Heart left ventricle (tissue), 13 donors: ENCODE measurements around the gene SPATA2L.
A peak's percentile ranks its signal among the peaks of the same experiment; 100 is the strongest.

Experiments used
- POLR2A ChIP-seq, 2 donors: fragments of 450-650 bp; IDR thresholded peaks; one replicate each; pipeline ENCODE4 v1.6.1; 2017; ENCODE audit warnings: antibody characterized with exemption in 2 of 2, mild to moderate bottlenecking in 2 of 2, moderate library complexity in 2 of 2
- TF ChIP-seq, protein P1 (sequence below), 12 donors: fragments of 200-600 bp; sonication (generic) in 4 of 12; IDR thresholded peaks; one replicate each; pipeline versions ENCODE4 v1.5.0 to v1.8.0; 2018 to 2022; ENCODE audit warnings: antibody characterized with exemption in 12 of 12, mild to moderate bottlenecking in 5 of 12
- donor health status: ischemic (EF 13 %, LVEDD 7.1; RV severe dilation, severe dysfunction).
- donor health status: DM: no; HTN: yes; CAD: no.
- donor health status: DM: no; HTN: no; CAD: no.
- donor health status: ischemic (EF 25% LVEDD 6.9; RV normal size, moderate dysfunction).
- donor health status: ischemic (EF 25% LVEDD 5.7; RV mildly dilated, moderate dysfunction).
- donor health status: ischemic (EF 35%, LVEDD 5.7; RV mildly dilated, moderate dysfunction).
- donor health status: nonischemic (EF 11% LVEDD 7.7; RV severe dilation, severe dysfunction).
- donor health status: DM: yes; HTN: yes; CAD: no.
- donor health status: PGD.
- donor health status: ischemic (EF 29% LVEDD 5.4; RV normal size, mild dysfunction).
- donor health status: nonischemic (EF 23%, LVEDD 6.1; RV moderate dilation, normal function).

DNA sequence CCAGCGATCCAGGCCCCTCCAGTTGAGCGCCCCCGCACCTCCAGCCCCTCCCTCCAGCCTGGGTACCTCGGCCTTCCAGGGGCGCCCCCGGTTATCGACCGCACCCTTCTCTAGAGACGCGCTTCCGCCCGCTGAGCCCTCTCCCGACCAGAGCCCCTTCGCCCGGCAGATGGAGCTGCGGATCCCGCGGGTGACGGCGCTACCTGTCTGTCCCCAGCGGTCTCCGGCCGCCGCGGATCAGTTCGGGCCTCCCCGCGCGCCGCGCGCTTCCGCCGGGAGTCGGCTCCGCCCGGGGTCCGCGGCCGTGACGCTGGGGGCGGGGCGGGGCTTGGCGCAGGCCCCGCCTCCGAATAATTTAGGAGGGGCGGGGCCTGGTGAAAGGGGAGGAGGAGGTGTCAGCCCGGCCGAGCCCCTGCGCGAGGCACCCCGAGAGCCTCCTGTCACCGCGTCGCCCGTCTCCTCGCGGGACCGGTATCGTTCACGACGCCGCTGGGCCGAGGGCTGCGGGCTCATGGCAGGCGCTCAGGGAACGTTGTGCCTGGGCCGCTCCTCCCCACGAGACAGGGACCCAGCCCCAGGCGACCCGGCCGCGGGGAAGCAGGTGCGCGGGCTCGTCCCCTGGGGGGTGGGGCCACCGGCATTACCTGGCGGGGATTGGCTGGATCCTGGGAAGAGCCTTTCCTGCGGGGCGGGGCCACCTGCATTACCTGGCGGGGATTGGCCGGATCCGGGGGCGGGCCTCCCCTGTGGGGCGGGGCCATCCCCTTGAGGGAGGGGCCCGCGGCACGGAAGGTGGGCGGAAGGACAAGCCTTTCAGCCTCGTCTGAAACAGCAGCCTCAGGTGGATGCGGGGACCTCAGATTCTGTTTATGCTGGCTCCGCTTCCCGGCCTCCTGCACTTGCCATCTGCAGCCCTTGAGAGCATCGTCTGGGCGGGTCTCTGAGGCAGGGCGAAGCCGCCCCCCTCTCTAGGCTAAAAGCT is at the start of gene SPATA2L:
- peak; percentile 52 to 83 for TF ChIP-seq POLR2A (IDR thresholded peaks at IDR 0.05)
- TF ChIP-seq, protein P1, sequence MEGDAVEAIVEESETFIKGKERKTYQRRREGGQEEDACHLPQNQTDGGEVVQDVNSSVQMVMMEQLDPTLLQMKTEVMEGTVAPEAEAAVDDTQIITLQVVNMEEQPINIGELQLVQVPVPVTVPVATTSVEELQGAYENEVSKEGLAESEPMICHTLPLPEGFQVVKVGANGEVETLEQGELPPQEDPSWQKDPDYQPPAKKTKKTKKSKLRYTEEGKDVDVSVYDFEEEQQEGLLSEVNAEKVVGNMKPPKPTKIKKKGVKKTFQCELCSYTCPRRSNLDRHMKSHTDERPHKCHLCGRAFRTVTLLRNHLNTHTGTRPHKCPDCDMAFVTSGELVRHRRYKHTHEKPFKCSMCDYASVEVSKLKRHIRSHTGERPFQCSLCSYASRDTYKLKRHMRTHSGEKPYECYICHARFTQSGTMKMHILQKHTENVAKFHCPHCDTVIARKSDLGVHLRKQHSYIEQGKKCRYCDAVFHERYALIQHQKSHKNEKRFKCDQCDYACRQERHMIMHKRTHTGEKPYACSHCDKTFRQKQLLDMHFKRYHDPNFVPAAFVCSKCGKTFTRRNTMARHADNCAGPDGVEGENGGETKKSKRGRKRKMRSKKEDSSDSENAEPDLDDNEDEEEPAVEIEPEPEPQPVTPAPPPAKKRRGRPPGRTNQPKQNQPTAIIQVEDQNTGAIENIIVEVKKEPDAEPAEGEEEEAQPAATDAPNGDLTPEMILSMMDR (IDR thresholded peaks at IDR 0.05), result peak in 6 of 12 donors; percentile 13 to 43 (median 26)
